GM21825 (cell line): ENCODE results near the gene GRIFIN.

ENCODE experiments used
- ATAC-seq: cut with Tn5 transposase; IDR thresholded peaks from one replicate; pipeline ENCODE4 v1.9.1; 2021; ENCODE audit warnings: mild to moderate bottlenecking, moderate library complexity; ENCODE audit not compliant: unreplicated experiment

GRIFIN gene

GRCh38 chr7:2437136-2437535 is 39.1 kb downstream of the GRIFIN start:
- no peak for ATAC-seq

- no peak for ATAC-seq
Observed at GRCh38 chr7:2436341-2437104, 39.7 kb downstream of the GRIFIN start.

- ATAC-seq = no peak
Observed at GRCh38 chr7:2435146-2435545, 41.1 kb downstream of the GRIFIN start.

GRCh38 chr7:2433713-2434550 is 42.3 kb downstream of the GRIFIN start:
- ATAC-seq = no peak

GRCh38 chr7:2432910-2433712 is 43.1 kb downstream of the GRIFIN start:
- no peak for ATAC-seq

GRCh38 chr7:2431260-2431867 is 44.8 kb downstream of the GRIFIN start:
- ATAC-seq = no peak

GRCh38 chr7:2425749-2426148 is 50.4 kb downstream of the GRIFIN start:
- ATAC-seq = no peak
